SU-DHL-6 (cell line): ENCODE data around the gene DNAJC8.

Source experiments
- H2AFZ ChIP-seq: fragments of 200-600 bp; sonication (generic); 2 replicates; pipeline ENCODE4 v1.6.1; 2014; ENCODE audit warnings: low read depth, mild to moderate bottlenecking, moderate library complexity, mixed read lengths, antibody characterized with exemption, low read length; ENCODE audit not compliant: severe bottlenecking
- H3F3A ChIP-seq: fragments of 200-600 bp; shearing (Covaris generic); 2 replicates; pipeline ENCODE4 v1.6.0; 2016; ENCODE audit warnings: antibody characterized with exemption, mild to moderate bottlenecking; ENCODE audit not compliant: insufficient read depth
- H3K27ac ChIP-seq: fragments of 200-600 bp; sonication (generic); 2 replicates; pipeline ENCODE4 v1.5.1; 2016; ENCODE audit warnings: low read depth, mild to moderate bottlenecking, low read length, moderate library complexity, mixed read lengths
- H3K27me3 ChIP-seq: fragments of 200-600 bp; sonication (generic), shearing (Covaris generic); 2 replicates; pipeline ENCODE4 v1.6.0; 2014; ENCODE audit warnings: mild to moderate bottlenecking, low read length
- H3K36me3 ChIP-seq: fragments of 200-600 bp; sonication (generic); 2 replicates; pipeline ENCODE4 v1.6.1; 2014; ENCODE audit warnings: mild to moderate bottlenecking, low read length, mixed read lengths
- H3K4me2 ChIP-seq: fragments of 300-600, 200-600 bp; shearing (Covaris generic), sonication (generic); 2 replicates; pipeline ENCODE4 v1.6.0; 2014; ENCODE audit warnings: low read length, low read depth, mild to moderate bottlenecking; ENCODE audit not compliant: poor library complexity, severe bottlenecking
- H3K4me3 ChIP-seq: fragments of 200-600 bp; sonication (generic); 2 replicates; pipeline ENCODE4 v1.5.1; 2014; ENCODE audit warnings: antibody characterized with exemption, low read length, mild to moderate bottlenecking, mixed read lengths; ENCODE audit not compliant: insufficient read depth, poor library complexity, severe bottlenecking
- H3K79me2 ChIP-seq: fragments of 200-600 bp; sonication (generic); 2 replicates; pipeline ENCODE4 v1.6.1; 2014; ENCODE audit warnings: mild to moderate bottlenecking, low read length, moderate library complexity; ENCODE audit not compliant: insufficient read depth
- H3K9ac ChIP-seq: fragments of 200-600 bp; sonication (generic); 2 replicates; pipeline ENCODE4 v1.7.0; 2014; ENCODE audit warnings: mild to moderate bottlenecking, low read length
- H3K9me2 ChIP-seq: fragments of 200-600 bp; sonication (generic); replicated peaks from 2 replicates; pipeline ENCODE4 v1.6.1; 2014; ENCODE audit warnings: low read length; ENCODE audit not compliant: insufficient read depth
- H3K9me3 ChIP-seq: fragments of 200-600 bp; sonication (generic); 2 replicates; pipeline ENCODE4 v1.6.1; 2014; ENCODE audit warnings: low read length, mixed read lengths; ENCODE audit not compliant: insufficient read depth
- H4K20me1 ChIP-seq: fragments of 200-600 bp; sonication (generic); 2 replicates; pipeline ENCODE4 v1.6.1; 2014; ENCODE audit warnings: low read depth, mild to moderate bottlenecking, antibody characterized with exemption, low read length, moderate library complexity, mixed read lengths
- CTCF ChIP-seq: fragments of 200-600 bp; sonication (generic); IDR thresholded peaks from one replicate; pipeline ENCODE4 v1.5.1; 2017; ENCODE audit warnings: antibody characterized with exemption, mild to moderate bottlenecking, low read length, moderate library complexity; ENCODE audit not compliant: insufficient read depth, poor library complexity, severe bottlenecking
- EZH2phosphoT487 ChIP-seq: fragments of 200-600 bp; sonication (generic), shearing (Covaris generic); conservative IDR thresholded peaks from 2 replicates; pipeline ENCODE4 v1.6.1; 2018; ENCODE audit warnings: mild to moderate bottlenecking, antibody characterized with exemption, low read length, moderate library complexity, mixed read lengths

Gene DNAJC8

GRCh38 chr1:28280501-28280900, 47.7 kb upstream of the DNAJC8 start:
- Histone ChIP-seq H3K79me2 (no peaks in the 10 kb centered on the region), H4K20me1 (no peaks in the 10 kb centered on the region), H2AFZ (no peak overlapping the region), H3K27ac (no peak overlapping the region), H3K9me2 (no peaks in the 10 kb centered on the region), H3K36me3 (no peaks in the 10 kb centered on the region), H3K9ac (no peak overlapping the region), H3F3A (no peaks in the 10 kb centered on the region), H3K4me2 (no peak overlapping the region), H3K9me3 (no peaks in the 10 kb centered on the region), H3K4me3 (no peak overlapping the region), H3K27me3 (no peaks in the 10 kb centered on the region)
- no peak for TF ChIP-seq EZH2phosphoT487
- TF ChIP-seq CTCF, result no peak

GRCh38 chr1:28279721-28280120, 46.9 kb upstream of the DNAJC8 start:
- Histone ChIP-seq H3F3A (no peaks in the 10 kb centered on the region), H3K9me3 (no peaks in the 10 kb centered on the region), H3K9me2 (no peaks in the 10 kb centered on the region), H3K27ac (no peak overlapping the region), H3K27me3 (no peaks in the 10 kb centered on the region), H3K9ac (no peak overlapping the region), H3K79me2 (no peaks in the 10 kb centered on the region), H2AFZ (no peak overlapping the region), H3K4me3 (no peak overlapping the region), H3K4me2 (no peak overlapping the region), H4K20me1 (no peaks in the 10 kb centered on the region), H3K36me3 (0 out of 2 replicates have a peak, but pooled peaks cover 3% of the 10 kb centered on the region)
- no peak for TF ChIP-seq CTCF
- TF ChIP-seq EZH2phosphoT487, result no peak

- Histone ChIP-seq H3K9me2 (no peaks in the 10 kb centered on the region), H3K79me2 (no peaks in the 10 kb centered on the region), H4K20me1 (no peaks in the 10 kb centered on the region), H3K9me3 (no peaks in the 10 kb centered on the region), H3K27ac (no peak overlapping the region), H3K27me3 (no peaks in the 10 kb centered on the region), H3K36me3 (0 out of 2 replicates have a peak, but pooled peaks cover 3% of the 10 kb centered on the region), H3K4me2 (no peak overlapping the region), H3F3A (no peaks in the 10 kb centered on the region), H3K4me3 (no peak overlapping the region), H2AFZ (no peak overlapping the region), H3K9ac (no peak overlapping the region)
- no peak for TF ChIP-seq CTCF
- no peak for TF ChIP-seq EZH2phosphoT487
These were observed 45.9 kb upstream of the DNAJC8 start for GRCh38 chr1:28278763-28279162.
